Measurements from ENCODE around the gene KCNIP1.

The KCNIP1 gene

DNA sequence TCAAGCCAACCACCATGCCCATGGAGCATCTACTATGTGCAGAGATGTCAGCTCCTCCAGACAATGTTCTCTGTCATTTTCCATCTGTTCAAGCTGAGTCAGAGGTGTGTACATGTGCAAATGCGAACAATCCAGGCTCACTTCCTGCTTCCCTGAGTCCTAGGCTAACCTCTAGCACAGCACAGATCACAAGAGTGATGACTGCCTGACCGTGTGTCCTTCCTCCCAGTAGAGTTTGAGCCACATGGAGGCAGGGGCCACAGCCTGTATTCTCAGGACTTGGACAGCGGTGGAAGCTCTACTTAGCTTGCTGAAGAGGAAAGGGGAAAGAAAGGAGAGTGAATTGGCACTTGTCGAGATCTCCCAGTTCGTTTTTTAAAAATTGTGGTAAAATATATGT, 87.2 kb downstream of the KCNIP1 start:
- no peak overlapping the region for H3K27ac Mint-ChIP-seq
- H3K9me3 Mint-ChIP-seq (ENCODE audit: low read depth), result no peaks in the 10 kb centered on the region
- no peaks in the 10 kb centered on the region for H3K36me3 Mint-ChIP-seq
- H3K27me3 Mint-ChIP-seq, result peaks cover 10% of the 10 kb centered on the region
- no peak overlapping the region for H3K4me3 Mint-ChIP-seq
- no peaks in the 10 kb centered on the region for H3K4me1 Mint-ChIP-seq (ENCODE audit: low read depth)

DNA sequence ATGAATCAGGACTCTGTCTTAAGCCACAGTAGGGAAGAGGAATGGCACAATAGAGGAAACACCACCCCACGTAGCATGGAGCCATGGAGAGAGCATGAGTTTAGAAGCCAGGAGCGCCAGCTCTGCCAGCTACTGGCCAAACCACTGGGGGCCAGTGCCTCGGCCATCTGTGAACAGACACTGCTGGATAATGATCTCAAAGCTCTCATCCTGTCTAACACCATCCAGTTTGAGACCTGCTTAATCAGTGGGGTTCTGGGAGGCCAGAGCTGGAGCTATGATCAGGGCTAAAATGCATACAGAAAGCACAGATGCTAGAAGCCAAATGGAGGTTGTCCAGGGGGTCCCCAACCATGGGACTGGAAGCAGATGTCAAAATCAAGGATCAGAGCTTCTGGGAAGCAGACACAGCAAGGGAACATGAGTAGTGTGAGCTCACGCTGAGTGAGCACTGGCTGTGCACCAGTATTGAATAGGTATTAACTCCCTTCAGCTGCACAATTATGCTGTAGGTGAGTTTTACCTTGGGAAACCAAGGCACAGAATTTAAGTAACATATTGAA, 92.7 kb downstream of the KCNIP1 start:
- H3K27ac Mint-ChIP-seq, result no peak overlapping the region
- no peaks in the 10 kb centered on the region for H3K9me3 Mint-ChIP-seq (ENCODE audit: low read depth)
- H3K27me3 Mint-ChIP-seq, result peaks cover 8% of the 10 kb centered on the region
- peaks cover 12% of the 10 kb centered on the region for H3K4me1 Mint-ChIP-seq (ENCODE audit: low read depth)
- H3K36me3 Mint-ChIP-seq, result no peaks in the 10 kb centered on the region
- H3K4me3 Mint-ChIP-seq, result no peak overlapping the region

DNA sequence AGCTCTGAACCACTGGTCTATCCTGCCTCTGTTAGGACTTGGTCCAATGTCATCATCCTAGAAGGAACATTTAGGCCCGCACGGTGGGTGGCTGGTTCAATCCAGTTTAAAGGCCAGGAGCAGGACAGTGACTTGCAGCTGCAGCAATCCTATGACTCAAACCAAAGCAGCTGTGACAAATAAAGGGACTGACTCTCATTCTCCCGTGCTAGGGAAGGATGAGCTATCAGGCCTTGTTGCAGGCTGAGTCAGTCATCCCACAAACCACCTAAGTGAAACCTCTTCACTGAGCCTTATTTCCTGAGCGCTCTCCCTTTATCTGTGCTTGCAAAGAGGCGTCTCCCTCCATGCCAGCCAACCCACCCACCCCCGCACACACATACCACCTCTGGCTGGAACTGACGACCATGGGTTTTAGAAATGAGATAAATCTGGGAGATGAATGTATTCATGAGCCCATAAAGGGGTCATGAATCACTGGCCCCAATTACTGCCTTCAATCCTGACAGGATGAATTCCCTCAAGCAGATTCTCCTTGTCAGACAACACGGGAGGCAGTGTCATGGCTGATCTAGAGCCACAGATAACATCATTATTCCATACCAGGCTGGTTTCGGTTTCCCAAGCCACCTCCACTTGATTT, 93.4 kb downstream of the KCNIP1 start:
- Mint-ChIP-seq H3K27ac (no peak overlapping the region), H3K4me3 (no peak overlapping the region), H3K4me1 (ENCODE audit: low read depth) (peaks cover 12% of the 10 kb centered on the region), H3K36me3 (no peaks in the 10 kb centered on the region), H3K27me3 (peaks cover 8% of the 10 kb centered on the region), H3K9me3 (ENCODE audit: low read depth) (no peaks in the 10 kb centered on the region)

DNA sequence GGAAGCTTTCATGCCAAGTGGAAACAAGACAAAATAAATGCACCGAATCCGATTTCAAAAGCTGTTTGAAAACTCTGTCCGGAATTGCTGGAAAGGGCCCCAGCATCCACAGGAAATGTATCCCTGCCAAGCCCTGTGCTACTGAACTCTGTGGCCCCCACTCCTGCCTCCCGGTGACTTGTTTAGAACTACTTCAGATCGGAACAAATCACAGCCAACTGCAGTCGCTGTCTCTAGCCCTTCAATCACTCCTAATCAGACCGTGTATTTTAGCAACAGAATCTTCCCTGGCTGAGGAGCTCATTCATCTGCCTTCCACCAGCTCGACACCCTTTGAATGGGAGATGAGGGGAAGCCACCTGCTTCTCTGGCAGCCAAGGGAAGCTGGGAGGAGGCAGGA, 94.1 kb downstream of the KCNIP1 start:
- Mint-ChIP-seq H3K27ac (no peak overlapping the region), H3K27me3 (peaks cover 8% of the 10 kb centered on the region), H3K36me3 (no peaks in the 10 kb centered on the region), H3K4me1 (ENCODE audit: low read depth) (peaks cover 12% of the 10 kb centered on the region), H3K4me3 (no peak overlapping the region), H3K9me3 (ENCODE audit: low read depth) (no peaks in the 10 kb centered on the region)

DNA sequence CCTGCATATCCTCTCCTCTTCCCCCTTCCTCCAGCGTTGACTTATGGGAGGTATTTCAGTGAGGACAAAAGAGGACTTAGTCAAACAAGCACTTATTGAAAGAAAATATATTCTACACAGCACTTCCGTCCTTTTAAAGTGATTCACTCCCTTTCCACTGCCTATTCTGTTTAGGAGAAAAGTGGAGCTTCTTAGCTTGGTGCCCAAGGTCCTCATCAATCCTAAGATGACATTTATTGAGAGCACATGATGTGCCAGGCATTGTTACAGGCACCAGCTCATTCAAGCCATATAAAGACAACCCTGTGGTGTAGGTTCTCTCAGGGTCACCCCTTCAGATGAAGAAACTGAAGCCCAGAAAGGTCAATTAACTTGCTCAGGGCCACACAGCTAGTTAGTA, 95.9 kb downstream of the KCNIP1 start:
- peaks cover 12% of the 10 kb centered on the region for H3K4me1 Mint-ChIP-seq (ENCODE audit: low read depth)
- H3K4me3 Mint-ChIP-seq, result no peak overlapping the region
- no peaks in the 10 kb centered on the region for H3K9me3 Mint-ChIP-seq (ENCODE audit: low read depth)
- no peaks in the 10 kb centered on the region for H3K36me3 Mint-ChIP-seq
- H3K27ac Mint-ChIP-seq, result no peak overlapping the region
- peaks cover 10% of the 10 kb centered on the region for H3K27me3 Mint-ChIP-seq

DNA sequence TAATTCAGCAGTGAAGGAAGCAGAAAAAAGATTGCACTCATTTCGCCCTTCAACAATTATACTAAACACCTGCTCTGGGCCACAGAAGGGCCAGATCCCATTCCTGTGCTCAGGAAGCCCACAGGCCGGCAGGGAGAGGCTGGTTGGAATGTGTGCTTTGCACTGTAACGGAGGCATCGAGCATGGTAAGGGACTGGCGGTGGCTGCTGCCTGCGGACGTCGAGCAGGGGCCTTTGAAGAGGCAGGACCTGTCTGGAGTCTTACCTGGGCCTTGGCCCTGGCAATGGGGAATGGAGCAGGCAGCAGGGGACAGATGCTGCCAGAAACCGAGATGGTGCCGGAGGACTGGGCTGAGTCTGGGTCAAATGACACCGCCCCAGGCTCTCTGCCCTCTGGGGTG, 97.8 kb downstream of the KCNIP1 start:
- H3K27me3 Mint-ChIP-seq, result peaks cover 8% of the 10 kb centered on the region
- no peak overlapping the region for H3K27ac Mint-ChIP-seq
- no peaks in the 10 kb centered on the region for H3K9me3 Mint-ChIP-seq (ENCODE audit: low read depth)
- no peak overlapping the region for H3K4me3 Mint-ChIP-seq
- H3K36me3 Mint-ChIP-seq, result no peaks in the 10 kb centered on the region
- peaks cover 12% of the 10 kb centered on the region for H3K4me1 Mint-ChIP-seq (ENCODE audit: low read depth)

DNA sequence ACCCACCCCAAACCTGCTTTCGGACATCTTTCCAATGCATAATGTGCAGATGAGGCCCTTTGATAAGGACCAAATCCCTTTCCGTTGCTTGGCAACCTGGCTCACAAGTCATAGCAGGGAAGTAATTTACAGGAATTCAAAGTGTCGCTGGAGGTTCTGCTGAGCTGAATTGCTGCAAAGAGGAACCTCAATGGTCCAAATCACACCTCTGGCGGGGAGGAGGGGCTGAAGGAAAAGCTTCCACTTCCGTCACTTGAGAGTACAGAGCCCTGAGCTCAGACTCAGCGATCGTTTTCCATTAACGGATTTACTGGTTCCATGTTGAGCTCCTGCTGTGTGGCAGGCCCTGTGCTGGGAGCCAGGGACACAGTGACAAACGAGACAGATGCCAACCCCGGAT, 99.3 kb downstream of the KCNIP1 start:
- H3K4me1 Mint-ChIP-seq (ENCODE audit: low read depth), result peaks cover 2% of the 10 kb centered on the region
- no peak overlapping the region for H3K27ac Mint-ChIP-seq
- no peaks in the 10 kb centered on the region for H3K36me3 Mint-ChIP-seq
- H3K9me3 Mint-ChIP-seq (ENCODE audit: low read depth), result no peaks in the 10 kb centered on the region
- no peak overlapping the region for H3K4me3 Mint-ChIP-seq
- H3K27me3 Mint-ChIP-seq, result peaks cover 4% of the 10 kb centered on the region

DNA sequence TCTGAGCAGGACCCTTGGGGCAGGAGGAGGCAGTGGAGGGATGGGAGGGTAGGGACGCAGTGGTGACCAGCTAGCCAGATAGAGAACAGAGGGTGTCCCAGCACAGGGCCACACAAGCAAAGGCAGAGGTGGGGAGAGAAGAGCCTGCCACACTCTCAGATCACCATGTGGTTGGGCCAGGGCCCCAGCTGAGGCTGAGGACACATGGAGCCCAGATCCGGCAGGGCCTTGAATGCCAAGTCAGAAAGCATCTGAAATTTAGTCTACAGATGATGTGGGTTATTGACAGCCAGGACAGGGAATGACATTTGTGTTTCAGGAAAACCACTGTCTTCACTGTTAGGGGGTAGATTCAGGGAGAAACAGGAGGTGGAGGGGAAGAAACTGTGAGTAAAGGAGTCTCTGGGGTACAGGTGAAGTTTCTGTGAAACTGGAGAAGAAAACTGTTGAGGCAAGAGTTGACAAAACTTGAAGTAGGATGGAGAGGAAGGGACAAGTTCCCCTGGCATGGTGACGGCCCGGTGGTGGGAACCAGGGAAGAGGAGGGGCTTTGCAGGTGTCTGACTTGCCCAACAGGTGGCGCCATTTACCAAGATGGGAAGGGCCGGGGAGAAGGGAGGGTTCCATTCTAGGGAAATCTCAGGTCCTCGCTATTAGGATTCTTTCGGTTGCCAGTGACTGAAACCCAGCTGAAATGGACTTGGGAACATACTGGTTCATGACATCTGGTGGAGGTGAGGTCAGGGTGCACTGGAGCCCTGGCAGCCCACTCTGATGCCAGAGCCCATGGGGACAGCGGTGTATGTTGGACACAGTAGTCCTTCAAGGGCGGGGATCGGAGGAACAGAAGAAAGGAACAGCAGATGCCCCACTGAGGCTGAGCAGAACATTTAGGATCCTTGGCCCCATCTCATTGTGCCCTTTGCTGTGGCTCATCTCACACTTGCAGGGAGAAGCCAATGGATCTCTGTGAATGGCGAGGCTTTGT, 100.1 kb downstream of the KCNIP1 start:
- H3K36me3 Mint-ChIP-seq, result no peaks in the 10 kb centered on the region
- no peaks in the 10 kb centered on the region for H3K4me1 Mint-ChIP-seq (ENCODE audit: low read depth)
- H3K27me3 Mint-ChIP-seq, result peaks cover 4% of the 10 kb centered on the region
- no peak overlapping the region for H3K27ac Mint-ChIP-seq
- H3K9me3 Mint-ChIP-seq (ENCODE audit: low read depth), result no peaks in the 10 kb centered on the region
- no peak overlapping the region for H3K4me3 Mint-ChIP-seq

DNA sequence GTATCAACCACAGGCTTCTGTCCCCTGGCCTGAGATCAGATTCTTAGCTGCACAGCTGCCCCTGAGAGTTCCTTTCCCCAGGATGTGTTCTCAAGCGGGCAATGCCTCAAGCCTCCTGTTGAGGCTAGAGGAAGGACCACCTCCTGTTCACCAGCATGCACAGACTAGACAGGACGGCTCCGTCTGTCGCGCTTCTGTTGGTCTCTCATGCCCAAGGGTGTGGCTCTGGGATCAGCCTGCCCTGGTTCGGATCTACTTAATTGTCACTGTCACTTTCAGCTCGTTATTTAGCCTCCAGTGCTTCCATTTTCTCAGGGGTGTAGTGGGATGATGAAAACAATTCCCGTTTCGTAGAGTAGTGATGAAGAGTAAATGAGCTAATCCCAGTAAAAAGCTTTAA, 103.1 kb downstream of the KCNIP1 start:
- no peak overlapping the region for H3K4me3 Mint-ChIP-seq
- H3K36me3 Mint-ChIP-seq, result no peaks in the 10 kb centered on the region
- no peaks in the 10 kb centered on the region for H3K4me1 Mint-ChIP-seq (ENCODE audit: low read depth)
- no peak overlapping the region for H3K27ac Mint-ChIP-seq
- no peaks in the 10 kb centered on the region for H3K9me3 Mint-ChIP-seq (ENCODE audit: low read depth)
- peaks cover 4% of the 10 kb centered on the region for H3K27me3 Mint-ChIP-seq

DNA sequence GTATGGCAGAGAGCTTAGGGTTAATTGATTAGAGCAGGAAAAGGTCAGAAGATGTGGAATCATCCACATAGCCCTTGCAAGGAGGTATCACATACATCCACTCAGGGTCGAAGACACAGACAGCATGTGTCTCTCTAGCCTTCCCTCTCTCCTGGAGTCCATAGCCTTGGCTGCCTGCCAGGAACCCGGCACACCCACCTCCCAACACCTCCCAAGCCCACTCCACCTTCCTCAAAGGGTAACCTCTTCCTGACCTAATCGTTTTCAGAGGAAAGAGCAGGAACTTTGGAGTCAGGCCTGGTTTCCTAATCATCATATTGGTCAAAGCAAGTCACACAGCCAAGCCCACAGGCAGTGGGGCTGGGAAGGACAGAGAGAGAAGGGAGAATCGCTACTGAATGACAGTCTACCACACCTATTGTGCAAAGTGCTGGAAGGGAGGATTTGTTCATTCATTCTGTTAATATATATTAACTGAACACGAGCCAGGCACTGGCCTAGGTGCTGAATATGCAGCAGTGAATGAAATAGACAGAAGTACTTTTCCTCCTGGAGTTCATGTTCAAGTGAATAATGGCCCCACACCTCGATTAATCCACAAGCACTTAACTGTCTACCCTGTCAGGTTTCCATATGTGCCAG, 107.8 kb downstream of the KCNIP1 start:
- H3K4me3 Mint-ChIP-seq, result no peak overlapping the region
- H3K4me1 Mint-ChIP-seq (ENCODE audit: low read depth), result no peaks in the 10 kb centered on the region
- no peaks in the 10 kb centered on the region for H3K27me3 Mint-ChIP-seq
- no peak overlapping the region for H3K27ac Mint-ChIP-seq
- H3K9me3 Mint-ChIP-seq (ENCODE audit: low read depth), result no peaks in the 10 kb centered on the region
- H3K36me3 Mint-ChIP-seq, result no peaks in the 10 kb centered on the region

DNA sequence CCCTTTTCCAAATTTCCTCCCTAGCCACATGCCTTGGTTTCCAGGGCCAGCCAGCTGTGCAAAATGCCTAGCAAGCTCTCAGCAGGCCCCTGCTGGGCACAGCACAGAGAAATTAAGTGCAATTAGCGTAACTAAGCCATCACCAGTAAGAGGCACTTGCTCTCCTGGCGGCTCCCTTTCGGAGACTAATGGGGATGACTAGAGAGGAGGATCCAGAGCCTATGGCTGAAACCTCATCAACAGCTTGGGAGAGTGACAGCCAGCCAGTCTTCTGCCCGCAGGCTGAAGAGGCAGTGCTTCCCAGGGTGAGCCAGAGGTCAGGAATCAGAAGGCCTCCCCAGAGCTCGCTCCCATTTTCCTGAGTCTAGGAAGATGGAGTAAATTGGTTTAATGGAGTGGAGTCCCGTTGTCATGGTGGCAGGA, 108.4 kb downstream of the KCNIP1 start:
- no peak overlapping the region for H3K27ac Mint-ChIP-seq
- no peaks in the 10 kb centered on the region for H3K9me3 Mint-ChIP-seq (ENCODE audit: low read depth)
- H3K4me3 Mint-ChIP-seq, result no peak overlapping the region
- H3K27me3 Mint-ChIP-seq, result no peaks in the 10 kb centered on the region
- no peaks in the 10 kb centered on the region for H3K4me1 Mint-ChIP-seq (ENCODE audit: low read depth)
- H3K36me3 Mint-ChIP-seq, result no peaks in the 10 kb centered on the region

DNA sequence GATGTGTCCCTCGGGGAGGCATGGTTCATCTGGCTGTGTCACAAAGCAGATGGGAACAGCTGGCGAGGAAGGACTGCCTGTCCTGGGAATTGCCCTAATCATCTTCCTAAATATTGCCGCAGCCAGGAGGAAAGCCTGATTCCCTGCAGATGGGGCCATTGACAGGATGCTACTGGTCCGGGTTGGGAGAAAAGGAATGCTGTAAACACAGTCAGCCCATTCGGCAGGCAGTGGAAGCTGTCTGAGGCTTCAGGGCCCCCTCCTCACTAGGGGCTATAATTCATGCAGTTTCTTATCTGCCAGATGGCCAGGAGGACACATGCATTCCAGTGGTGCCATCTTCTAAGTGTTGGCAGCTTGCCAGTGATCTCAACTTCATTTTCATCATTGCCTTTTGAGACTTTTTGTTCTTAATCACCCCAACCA, 110.3 kb downstream of the KCNIP1 start:
- H3K4me3 Mint-ChIP-seq, result no peak overlapping the region
- no peak overlapping the region for H3K27ac Mint-ChIP-seq
- H3K36me3 Mint-ChIP-seq, result no peaks in the 10 kb centered on the region
- H3K9me3 Mint-ChIP-seq (ENCODE audit: low read depth), result no peaks in the 10 kb centered on the region
- peaks cover 3% of the 10 kb centered on the region for H3K4me1 Mint-ChIP-seq (ENCODE audit: low read depth)
- H3K27me3 Mint-ChIP-seq, result peaks cover 3% of the 10 kb centered on the region

DNA sequence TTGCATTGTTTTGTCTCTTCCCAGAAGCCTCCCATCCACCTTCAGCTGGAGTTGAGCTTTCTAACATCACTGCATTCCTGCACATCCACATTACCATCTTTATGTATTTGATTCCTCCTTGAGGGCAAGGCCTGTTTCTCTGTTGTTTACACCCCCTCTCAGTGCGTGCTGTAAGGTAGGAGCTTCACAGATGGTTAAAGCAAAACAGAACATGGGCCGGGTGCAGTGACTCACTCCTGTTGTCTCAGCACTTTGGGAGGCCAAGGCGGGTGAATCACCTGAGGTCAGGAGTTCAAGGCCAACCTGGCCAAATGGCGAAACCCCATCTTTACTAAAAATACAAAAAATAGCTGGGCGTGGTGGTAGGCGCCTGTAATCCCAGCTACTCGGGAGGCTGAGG, 110.9 kb downstream of the KCNIP1 start:
- no peaks in the 10 kb centered on the region for H3K9me3 Mint-ChIP-seq (ENCODE audit: low read depth)
- no peak overlapping the region for H3K27ac Mint-ChIP-seq
- no peak overlapping the region for H3K4me3 Mint-ChIP-seq
- no peaks in the 10 kb centered on the region for H3K36me3 Mint-ChIP-seq
- peaks cover 3% of the 10 kb centered on the region for H3K27me3 Mint-ChIP-seq
- peaks cover 3% of the 10 kb centered on the region for H3K4me1 Mint-ChIP-seq (ENCODE audit: low read depth)

DNA sequence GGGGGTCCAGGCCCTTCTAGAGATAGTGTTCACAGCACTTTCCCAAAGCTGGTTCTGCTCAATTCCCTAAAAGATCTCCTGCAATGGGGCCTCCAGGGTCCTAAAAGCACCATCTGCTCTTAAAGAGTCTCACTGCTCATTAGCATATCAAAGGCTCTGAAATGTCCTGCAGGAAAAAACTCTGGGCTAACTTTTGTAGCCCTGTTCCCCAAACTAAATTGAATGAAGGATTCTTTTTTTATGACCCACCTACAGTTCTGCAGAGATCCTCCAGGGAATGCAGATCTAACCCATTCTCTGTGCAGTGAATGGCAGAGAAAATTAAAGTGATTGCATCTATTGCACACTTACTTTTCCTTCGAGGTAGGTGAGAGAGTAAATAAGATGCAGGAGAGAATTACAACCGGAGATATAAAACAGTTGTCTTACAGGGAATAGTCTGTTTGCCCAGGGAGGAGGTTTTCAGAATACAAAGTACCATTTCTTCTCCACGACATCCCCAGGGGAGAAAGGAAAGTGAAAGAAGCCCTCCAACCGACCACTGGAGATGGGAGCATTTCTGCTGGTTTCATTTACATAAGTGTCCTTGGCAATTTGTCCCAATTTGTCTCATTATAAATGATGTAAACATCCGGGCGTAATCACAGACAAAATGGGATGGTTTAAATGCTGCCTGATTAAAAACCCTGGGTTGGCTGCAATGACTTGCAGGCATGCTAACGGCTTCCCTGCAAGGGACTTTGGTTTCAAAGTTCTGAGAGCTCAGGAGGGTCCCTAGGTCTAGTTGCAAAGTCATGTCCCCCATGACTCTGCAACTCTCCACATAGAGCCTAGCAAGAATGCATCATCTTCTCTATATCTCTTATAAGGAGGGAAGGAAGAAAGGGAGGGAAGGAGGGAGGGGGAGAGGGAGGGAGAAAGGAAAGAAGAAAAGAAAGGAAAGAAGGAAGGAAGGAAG, 114.0 kb downstream of the KCNIP1 start:
- Mint-ChIP-seq H3K27ac (no peak overlapping the region), H3K27me3 (peaks cover 3% of the 10 kb centered on the region), H3K4me3 (no peak overlapping the region)

More for the DNA sequence above, 114.0 kb downstream of the KCNIP1 start:
- H3K9me3 Mint-ChIP-seq (ENCODE audit: low read depth), result no peaks in the 10 kb centered on the region
- no peaks in the 10 kb centered on the region for H3K36me3 Mint-ChIP-seq
- peaks cover 3% of the 10 kb centered on the region for H3K4me1 Mint-ChIP-seq (ENCODE audit: low read depth)
